ENCODE data around the gene FHIT. TPM values are rescaled to one million over a fixed set of nuclear protein-coding genes. Genes with fewer than 3 reads are reported as not detected.
A peak's percentile ranks its signal among the peaks of the same experiment; 100 is the strongest.

The FHIT gene
- polyA plus RNA-seq (2012; ENCODE audit: insufficient read depth, insufficient read length, low read depth) = 5.4 TPM

GRCh38 chr3:61251174-61251972 is at the start of gene FHIT:
FHIT (minus strand) TSS chr3:61251452.
- DNase-seq = peak; percentile 90
- H3K27me3 ChIP-seq = no peaks in the 10 kb centered on the region
- peak within 1 kb of the TSS; percentile 75 for H3K4me3 ChIP-seq (ENCODE audit: low read depth, low read length)
- H3K4me1 ChIP-seq = no peaks in the 10 kb centered on the region
- TF ChIP-seq CTCF (IDR thresholded peaks at IDR 0.05; ENCODE audit: low read depth, low read length) = no peak
- no peaks in the 10 kb centered on the region for H3K9me3 ChIP-seq
- no peaks in the 10 kb centered on the region for H3K36me3 ChIP-seq

GRCh38 chr3:61300786-61301185 is 49.5 kb upstream of the FHIT start:
- H3K9me3 ChIP-seq = no peaks in the 10 kb centered on the region
- no peaks in the 10 kb centered on the region for H3K4me1 ChIP-seq
- no peak for TF ChIP-seq CTCF (IDR thresholded peaks at IDR 0.05; ENCODE audit: low read depth, low read length)
- DNase-seq = no peak
- no peaks in the 10 kb centered on the region for H3K36me3 ChIP-seq
- H3K4me3 ChIP-seq (ENCODE audit: low read depth, low read length) = no peak overlapping the region
- H3K27me3 ChIP-seq = no peaks in the 10 kb centered on the region

GRCh38 chr3:61300006-61300380 is 48.7 kb upstream of the FHIT start:
- Histone ChIP-seq H3K4me1 (no peaks in the 10 kb centered on the region), H3K27me3 (no peaks in the 10 kb centered on the region), H3K9me3 (no peaks in the 10 kb centered on the region), H3K4me3 (ENCODE audit: low read depth, low read length) (no peak overlapping the region), H3K36me3 (no peaks in the 10 kb centered on the region)
- TF ChIP-seq CTCF (IDR thresholded peaks at IDR 0.05; ENCODE audit: low read depth, low read length) = no peak
- DNase-seq = no peak

- DNase-seq = no peak
- no peak overlapping the region for H3K4me3 ChIP-seq (ENCODE audit: low read depth, low read length)
- TF ChIP-seq CTCF (IDR thresholded peaks at IDR 0.05; ENCODE audit: low read depth, low read length) = no peak
- H3K36me3 ChIP-seq = no peaks in the 10 kb centered on the region
- no peaks in the 10 kb centered on the region for H3K9me3 ChIP-seq
- H3K4me1 ChIP-seq = no peaks in the 10 kb centered on the region
- no peaks in the 10 kb centered on the region for H3K27me3 ChIP-seq
Measured at GRCh38 chr3:61299343-61300005, 48.2 kb upstream of the FHIT start.

GRCh38 chr3:61297821-61298220 is 46.6 kb upstream of the FHIT start:
- H3K9me3 ChIP-seq = no peaks in the 10 kb centered on the region
- H3K4me1 ChIP-seq = no peaks in the 10 kb centered on the region
- H3K4me3 ChIP-seq (ENCODE audit: low read depth, low read length) = no peak overlapping the region
- H3K36me3 ChIP-seq = no peaks in the 10 kb centered on the region
- TF ChIP-seq CTCF (IDR thresholded peaks at IDR 0.05; ENCODE audit: low read depth, low read length) = no peak
- H3K27me3 ChIP-seq = no peaks in the 10 kb centered on the region
- DNase-seq = no peak

- Histone ChIP-seq H3K36me3 (no peaks in the 10 kb centered on the region), H3K27me3 (no peaks in the 10 kb centered on the region), H3K4me1 (no peaks in the 10 kb centered on the region), H3K9me3 (no peaks in the 10 kb centered on the region), H3K4me3 (ENCODE audit: low read depth, low read length) (no peak overlapping the region)
- DNase-seq = no peak
- TF ChIP-seq CTCF (IDR thresholded peaks at IDR 0.05; ENCODE audit: low read depth, low read length) = no peak
Measured at GRCh38 chr3:61288446-61288845, 37.2 kb upstream of the FHIT start.
